Hematopoietic multipotent progenitor cell (in vitro differentiated cells): Measurements from ENCODE around the gene SH2B2. TPM values are rescaled to one million over a fixed set of nuclear protein-coding genes. Genes with fewer than 3 reads are reported as not detected.
A peak's percentile ranks its signal among the peaks of the same experiment; 100 is the strongest.
"Not testable (repeated sequence)": the region's sequence is repeated elsewhere in the genome, so short reads cannot be mapped to it uniquely, and the experiment has no call there.

ENCODE experiments used
- DNase-seq, 3 donors: peaks; one replicate each; pipeline ENCODE4 v3.0.0-alpha.2; 2011 to 2015; ENCODE audit warnings: low read depth in 2 of 3, low spot score in 2 of 3
- small RNA-seq: library from RNA; depleted of rRNA; stranded (forward); fragments of <200 nt; gene quantifications from one replicate; pipeline ENCODE3, GENCODE V24; 2012
- total RNA-seq: library from RNA; depleted of rRNA; stranded (reverse); fragments of >200 nt; gene quantifications from one replicate; pipeline ENCODE4 v1.2.3, GENCODE V29; 2012

Gene SH2B2
- total RNA-seq, 1 donor, result 6.2 TPM

- DNase-seq, result not testable (repeated sequence)
Observed at GRCh38 chr7:102327183-102327582, 40.5 kb downstream of the SH2B2 start.

GRCh38 chr7:102328863-102329262 is 42.2 kb downstream of the SH2B2 start:
- not testable (repeated sequence) for DNase-seq

GRCh38 chr7:102329366-102329765 is 42.7 kb downstream of the SH2B2 start:
- not testable (repeated sequence) for DNase-seq

GRCh38 chr7:102330666-102331460 is 44.2 kb downstream of the SH2B2 start:
- not testable (repeated sequence) for DNase-seq

- not testable (repeated sequence) for DNase-seq
Observed at GRCh38 chr7:102335574-102335973, 48.9 kb downstream of the SH2B2 start.

- DNase-seq, result not testable (repeated sequence)
Observed at GRCh38 chr7:102337002-102337401, 50.3 kb downstream of the SH2B2 start.

- DNase-seq, result not testable (repeated sequence)
Observed at GRCh38 chr7:102337420-102337819, 50.8 kb downstream of the SH2B2 start.

- not testable (repeated sequence) for DNase-seq
Observed at GRCh38 chr7:102340599-102341368, 54.1 kb downstream of the SH2B2 start.

GRCh38 chr7:102346983-102347382 is 60.3 kb downstream of the SH2B2 start:
- DNase-seq, result not testable (repeated sequence)

- DNase-seq, result not testable (repeated sequence)
Observed at GRCh38 chr7:102356344-102356743, 69.7 kb downstream of the SH2B2 start, which contains the start of gene SPDYE6. Gene SPDYE6, minus strand, starts transcription at chr7:102356444. Its CDS starts 421 bp downstream, at chr7:102356023.

GRCh38 chr7:102363549-102364393 is 77.1 kb downstream of the SH2B2 start:
- DNase-seq, result peak; percentile 74 to 99 (median 96)

GRCh38 chr7:102364394-102364886 is 77.8 kb downstream of the SH2B2 start:
- DNase-seq, result not testable (repeated sequence)

- DNase-seq, result not testable (repeated sequence)
Observed at GRCh38 chr7:102365390-102365789, 78.7 kb downstream of the SH2B2 start.

GRCh38 chr7:102370038-102370437 is 83.4 kb downstream of the SH2B2 start:
- not testable (repeated sequence) for DNase-seq

Small RNAs within 50 kb of the gene (small RNA-seq; reads per million reads assigned to genes)
- gene AC005088.1, result not detected
- gene MIR4285, result not detected
- gene RF00019, result not detected

Other genes starting within 250 kb of the SH2B2 start
- gene SPDYE6, start 69.6 kb downstream of the SH2B2 start, total RNA-seq, result not detected
- gene PRKRIP1, start 109.5 kb downstream of the SH2B2 start, total RNA-seq, result 19.7 TPM
- 191 TPM for gene ORAI2, start 146.7 kb downstream of the SH2B2 start, total RNA-seq
- 39.6 TPM for gene ALKBH4, start 178.0 kb downstream of the SH2B2 start, total RNA-seq
- gene LRWD1, start 178.1 kb downstream of the SH2B2 start, total RNA-seq, result 27.7 TPM
- gene POLR2J, start 192.1 kb downstream of the SH2B2 start, total RNA-seq, result 46.3 TPM
- 14.8 TPM for gene RASA4B, start 230.9 kb downstream of the SH2B2 start, total RNA-seq